Uterus (tissue), 4 donors: ENCODE results near the gene MSX1. TPM values are rescaled to one million over a fixed set of nuclear protein-coding genes. Genes with fewer than 3 reads are reported as not detected.
A peak's percentile ranks its signal among the peaks of the same experiment; 100 is the strongest.

Experiments used
- DNase-seq, 2 donors: peaks; one replicate each; pipeline ENCODE4 v3.0.0-alpha.2; 2019 to 2020
- H3K27ac ChIP-seq, 2 donors: fragments of 200-600 bp; sonication (generic); 1 replicate in 1 of 2; 2 replicates in 1 of 2; pipeline ENCODE4 v1.5.1; 2016 to 2018
- H3K27me3 ChIP-seq, 2 donors: fragments of 200-600 bp; sonication (generic); one replicate each; pipeline ENCODE4 v1.5.1; 2018 to 2019; ENCODE audit warnings: control low read depth in 1 of 2
- H3K36me3 ChIP-seq, 2 donors: fragments of 200-600 bp; sonication (generic); one replicate each; pipeline ENCODE4 v1.5.1; 2019; ENCODE audit warnings: control low read depth in 1 of 2
- H3K4me1 ChIP-seq, 2 donors: fragments of 200-600 bp; sonication (generic); one replicate each; pipeline ENCODE4 v1.5.1; 2018 to 2019; ENCODE audit warnings: control low read depth in 1 of 2
- H3K4me3 ChIP-seq, 2 donors: fragments of 200-600 bp; sonication (generic); 1 replicate in 1 of 2; 2 replicates in 1 of 2; pipeline ENCODE4 v1.5.1; 2018 to 2019; ENCODE audit warnings: mild to moderate bottlenecking in 1 of 2
- H3K9me3 ChIP-seq, 2 donors: fragments of 200-600 bp; sonication (generic); one replicate each; pipeline ENCODE4 v1.5.1; 2019; ENCODE audit warnings: control low read depth in 1 of 2
- POLR2A ChIP-seq, 2 donors: fragments of 450-650 bp; IDR thresholded peaks; one replicate each; pipeline ENCODE4 v1.6.1; 2016; ENCODE audit warnings: antibody characterized with exemption in 2 of 2, mild to moderate bottlenecking in 1 of 2, moderate library complexity in 1 of 2
- intact Hi-C: fragments of 100-400 bp; cut with DNase I; formaldehyde crosslinking; loops from one replicate; pipeline ENCODE4 v1.15.1; 2023; ENCODE audit warnings: low total_unique reads
- total RNA-seq, 4 donors: library from RNA; depleted of rRNA in 3 of 4; stranded (reverse); fragments of >200 nt in 3 of 4; gene quantifications; one replicate each; pipeline versions ENCODE4 v1.1.0 to v1.2.4, GENCODE V29; 2014 to 2023
- TF ChIP-seq, protein P1 (sequence below), 4 experiments: fragments of 200-600 bp in 2 of 4; fragments of 450-650 bp in 2 of 4; sonication (generic) in 2 of 4; IDR thresholded peaks; one replicate each; pipeline ENCODE4 v1.5.1; 2016 to 2019; ENCODE audit warnings: antibody characterized with exemption in 4 of 4, mild to moderate bottlenecking in 2 of 4, moderate library complexity in 1 of 4
- donor health status: DM: yes; HTN: yes; CAD: no.

The MSX1 gene
- total RNA-seq, 4 donors from 2014 or later = 19.7 to 33.0 (median 23.8) TPM

GRCh38 chr4:4860600-4861389 is 1.3 kb downstream of the MSX1 start:
- DNase-seq = peak; percentile 37 to 49
- Histone ChIP-seq H3K36me3 (no peaks in the 10 kb centered on the region), H3K4me1 (peaks cover 0 to 3% of the 10 kb centered on the region in 2 donors), H3K27ac (peak overlapping the region; percentile 76 to 83), H3K4me3 (peak overlapping the region; percentile 59 to 83), H3K9me3 (no peaks in the 10 kb centered on the region), H3K27me3 (peaks cover 7 to 21% of the 10 kb centered on the region in 2 donors)
- intact Hi-C loops = no loop called here
- peak in 1 of 2 donors; percentile 12 for TF ChIP-seq POLR2A (IDR thresholded peaks at IDR 0.05)
- TF ChIP-seq, protein P1, sequence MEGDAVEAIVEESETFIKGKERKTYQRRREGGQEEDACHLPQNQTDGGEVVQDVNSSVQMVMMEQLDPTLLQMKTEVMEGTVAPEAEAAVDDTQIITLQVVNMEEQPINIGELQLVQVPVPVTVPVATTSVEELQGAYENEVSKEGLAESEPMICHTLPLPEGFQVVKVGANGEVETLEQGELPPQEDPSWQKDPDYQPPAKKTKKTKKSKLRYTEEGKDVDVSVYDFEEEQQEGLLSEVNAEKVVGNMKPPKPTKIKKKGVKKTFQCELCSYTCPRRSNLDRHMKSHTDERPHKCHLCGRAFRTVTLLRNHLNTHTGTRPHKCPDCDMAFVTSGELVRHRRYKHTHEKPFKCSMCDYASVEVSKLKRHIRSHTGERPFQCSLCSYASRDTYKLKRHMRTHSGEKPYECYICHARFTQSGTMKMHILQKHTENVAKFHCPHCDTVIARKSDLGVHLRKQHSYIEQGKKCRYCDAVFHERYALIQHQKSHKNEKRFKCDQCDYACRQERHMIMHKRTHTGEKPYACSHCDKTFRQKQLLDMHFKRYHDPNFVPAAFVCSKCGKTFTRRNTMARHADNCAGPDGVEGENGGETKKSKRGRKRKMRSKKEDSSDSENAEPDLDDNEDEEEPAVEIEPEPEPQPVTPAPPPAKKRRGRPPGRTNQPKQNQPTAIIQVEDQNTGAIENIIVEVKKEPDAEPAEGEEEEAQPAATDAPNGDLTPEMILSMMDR (IDR thresholded peaks at IDR 0.05) = peak in 1 of 4 experiments; percentile 5

DNA sequence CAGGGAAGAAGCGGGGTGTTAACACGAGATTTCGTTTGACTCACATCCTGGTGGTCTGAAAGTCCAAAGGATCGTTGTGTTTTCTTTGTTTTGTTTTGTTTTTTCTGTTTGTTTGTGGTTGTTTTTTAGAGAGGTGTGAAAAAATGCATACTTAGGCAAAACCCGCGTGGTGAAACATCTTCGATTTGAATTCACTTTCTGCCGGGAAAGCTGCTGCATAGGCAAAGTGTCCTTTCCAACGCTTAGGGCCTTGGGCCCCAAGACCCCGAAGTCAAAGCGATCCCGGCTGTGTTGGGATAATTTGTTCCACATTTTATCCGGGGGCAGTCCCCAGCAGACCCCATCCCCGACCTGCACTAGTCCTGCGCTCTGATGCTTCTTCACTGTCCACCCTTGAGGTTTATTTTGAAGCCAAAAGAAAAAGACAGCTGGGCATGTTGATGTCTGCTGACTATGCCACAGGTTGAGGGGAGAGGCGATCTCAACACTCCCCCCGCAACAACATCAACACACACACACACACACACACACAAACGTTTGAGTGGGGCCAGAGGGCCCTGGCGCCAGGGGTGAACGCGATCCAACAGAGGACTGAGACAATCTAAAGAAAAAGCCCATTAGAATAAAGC is 2.0 kb downstream of the MSX1 start:
- Histone ChIP-seq H3K4me3 (peak overlapping the region; percentile 59 to 83), H3K4me1 (peaks cover 0 to 3% of the 10 kb centered on the region in 2 donors), H3K9me3 (no peaks in the 10 kb centered on the region), H3K36me3 (no peaks in the 10 kb centered on the region), H3K27me3 (peaks cover 7 to 17% of the 10 kb centered on the region in 2 donors), H3K27ac (peak overlapping the region; percentile 76 to 83)
- TF ChIP-seq POLR2A (IDR thresholded peaks at IDR 0.05) = no peak
- TF ChIP-seq, protein P1 (IDR thresholded peaks at IDR 0.05) = no peak
- no peak for DNase-seq
- intact Hi-C loops = no loop called here

GRCh38 chr4:4862071-4862551 is 2.6 kb downstream of the MSX1 start:
- H3K4me1 ChIP-seq = no peaks in the 10 kb centered on the region
- H3K36me3 ChIP-seq = no peaks in the 10 kb centered on the region
- TF ChIP-seq, protein P1 (IDR thresholded peaks at IDR 0.05) = no peak
- TF ChIP-seq POLR2A (IDR thresholded peaks at IDR 0.05) = no peak
- H3K27ac ChIP-seq = no peak overlapping the region
- no peak overlapping the region for H3K4me3 ChIP-seq
- H3K9me3 ChIP-seq = no peaks in the 10 kb centered on the region
- intact Hi-C loops = no loop called here
- H3K27me3 ChIP-seq = peaks cover 7 to 17% of the 10 kb centered on the region in 2 donors
- no peak for DNase-seq

GRCh38 chr4:4862665-4863482 is 3.4 kb downstream of the MSX1 start:
- H3K36me3 ChIP-seq = no peaks in the 10 kb centered on the region
- peak overlapping the region in 1 of 2 donors; percentile 24 for H3K27ac ChIP-seq
- no peak overlapping the region for H3K4me3 ChIP-seq
- no peak for TF ChIP-seq POLR2A (IDR thresholded peaks at IDR 0.05)
- TF ChIP-seq, protein P1 (IDR thresholded peaks at IDR 0.05) = no peak
- intact Hi-C loops = no loop called here
- DNase-seq = no peak
- peaks cover 5 to 13% of the 10 kb centered on the region in 2 donors for H3K27me3 ChIP-seq
- no peaks in the 10 kb centered on the region for H3K4me1 ChIP-seq
- H3K9me3 ChIP-seq = no peaks in the 10 kb centered on the region
